Pancreas (tissue), 10 donors: ENCODE measurements around the gene GREM1. TPM values are rescaled to one million over a fixed set of nuclear protein-coding genes. Genes with fewer than 3 reads are reported as not detected.

Source experiments
- ATAC-seq, 4 donors: fragments of 200-7000 bp; cut with Tn5 transposase; one replicate each; pipeline versions ENCODE4 v1.8.0 to v1.9.1; 2020; ENCODE audit warnings: mild to moderate bottlenecking in 4 of 4, moderate library complexity in 4 of 4
- DNase-seq, 6 donors: peaks; one replicate each; pipeline ENCODE4 v3.0.0-alpha.2; 2020
- FAIRE-seq: peaks from 2 replicates; lab custom pipeline; 2012; peaks lifted over from hg19 to GRCh38; lab: Jason Lieb, UNC
- H3K27ac ChIP-seq, 4 donors: fragments of 200-600 bp; sonication (generic); 1 replicate in 3 of 4; 2 replicates in 1 of 4; pipeline versions ENCODE4 v1.5.0 to v1.8.0; 2020
- H3K27me3 ChIP-seq, 4 donors: fragments of 200-600 bp; one replicate each; pipeline ENCODE4 v1.8.0; 2021
- H3K36me3 ChIP-seq, 3 donors: fragments of 200-600 bp; sonication (generic) in 1 of 3; one replicate each; pipeline versions ENCODE4 v1.5.0 to v1.8.0; 2020 to 2021
- H3K4me1 ChIP-seq, 3 donors: fragments of 200-600 bp; one replicate each; pipeline ENCODE4 v1.8.0; 2021
- H3K4me3 ChIP-seq, 4 donors: fragments of 200-600 bp; sonication (generic) in 2 of 4; one replicate each; pipeline versions ENCODE4 v1.5.0 to v1.8.0; 2020 to 2021
- H3K9me3 ChIP-seq, 4 donors: fragments of 200-600 bp; one replicate each; pipeline ENCODE4 v1.8.0; 2021
- CTCF ChIP-seq, 4 donors: fragments of 200-600 bp; sonication (generic) in 3 of 4; IDR thresholded peaks; one replicate each; pipeline versions ENCODE4 v1.5.0 to v1.8.0; 2021; ENCODE audit warnings: antibody characterized with exemption in 4 of 4
- WGBS, 2 donors: extraction: QIAGEN DNeasy Blood & Tissue Kit; methylation state at CpG; one replicate each; pipeline ENCODE4 v1.1.7; 2013; 5-methylcytosine and 5-hydroxymethylcytosine counted together
- intact Hi-C, 3 donors: fragments of 100-400 bp; cut with DNase I; formaldehyde crosslinking; loops; one replicate each; pipeline versions ENCODE4 v1.11.1 to v1.14.2; 2022
- polyA plus RNA-seq, 2 donors: library from polyadenylated mRNA; stranded (reverse); fragments of 200-250 nt; gene quantifications; one replicate each; pipeline ENCODE4 v1.2.3, GENCODE V29; 2013
- total RNA-seq, 6 donors: library from RNA; stranded (reverse); fragmentation: NEBNext Ultra II Directional in 4 of 6; extraction: Animal tissue kit (Norgen Biotek cat#: 25700) in 4 of 6; gene quantifications; one replicate each; pipeline versions ENCODE4 v1.2.1 to v1.2.4, GENCODE V29; 2021 to 2023
- donor health status: healthy with polysubstance abuse.
- donor health status: DM: no; HTN: no; CAD: no; lungs with moderate emphysema.
- donor health status: DM: no; HTN: no; CAD: no.
- donor health status: control.
- donor health status: control.
- donor health status: Bipolar disorder and iron deficiency.
- donor health status: DM: yes; HTN: yes; CAD: no.
- donor health status: DM: no; HTN: no; CAD: no.
- donor health status: DM: no; HTN: no; CAD: no.
- donor health status: DM: yes; HTN: yes; CAD: no.

Gene GREM1
- total and polyA plus RNA-seq, 8 donors = 0.24 to 4.8 (median 0.83) TPM

GRCh38 chr15:32746116-32746857 is 28.5 kb downstream of the GREM1 start:
- DNase-seq (no peak), ATAC-seq (no peak), FAIRE-seq (no peak)
- Histone ChIP-seq H3K9me3 (no peaks in the 10 kb centered on the region), H3K27me3 (no peaks in the 10 kb centered on the region), H3K27ac (no peak overlapping the region), H3K36me3 (no peaks in the 10 kb centered on the region), H3K4me1 (no peaks in the 10 kb centered on the region), H3K4me3 (no peak overlapping the region)
- TF ChIP-seq CTCF (IDR thresholded peaks at IDR 0.05) = no peak
- 84 to 88% methylated on average over 4 of the region's 4 CpGs for WGBS, 2 donors
- intact Hi-C loops = no loop called here

GRCh38 chr15:32747921-32748342 is 30.1 kb downstream of the GREM1 start:
- no peaks in the 10 kb centered on the region for H3K9me3 ChIP-seq
- ATAC-seq = no peak
- TF ChIP-seq CTCF (IDR thresholded peaks at IDR 0.05) = no peak
- no peak overlapping the region for H3K27ac ChIP-seq
- WGBS, 2 donors = 88% methylated on average over 4 of the region's 4 CpGs
- H3K36me3 ChIP-seq = no peaks in the 10 kb centered on the region
- H3K4me3 ChIP-seq = no peak overlapping the region
- no peaks in the 10 kb centered on the region for H3K4me1 ChIP-seq
- H3K27me3 ChIP-seq = no peaks in the 10 kb centered on the region
- no peak for FAIRE-seq
- intact Hi-C loops = no loop called here
- no peak for DNase-seq

GRCh38 chr15:32750979-32751378 is 33.2 kb downstream of the GREM1 start:
- no peak overlapping the region for H3K4me3 ChIP-seq
- H3K36me3 ChIP-seq = no peaks in the 10 kb centered on the region
- H3K27ac ChIP-seq = no peak overlapping the region
- FAIRE-seq = no peak
- TF ChIP-seq CTCF (IDR thresholded peaks at IDR 0.05) = no peak
- H3K27me3 ChIP-seq = no peaks in the 10 kb centered on the region
- no peaks in the 10 kb centered on the region for H3K4me1 ChIP-seq
- WGBS, 2 donors = 59 to 60% methylated on average over 3 of the region's 3 CpGs
- no peak for DNase-seq
- H3K9me3 ChIP-seq = no peaks in the 10 kb centered on the region
- intact Hi-C loops = no loop called here
- ATAC-seq = no peak

GRCh38 chr15:32757426-32757825 is 39.6 kb downstream of the GREM1 start:
- ATAC-seq (no peak), DNase-seq (no peak), FAIRE-seq (no peak)
- H3K4me1 ChIP-seq = no peaks in the 10 kb centered on the region
- no peak overlapping the region for H3K27ac ChIP-seq
- H3K4me3 ChIP-seq = no peak overlapping the region
- no peaks in the 10 kb centered on the region for H3K27me3 ChIP-seq
- intact Hi-C loops = no loop called here
- TF ChIP-seq CTCF (IDR thresholded peaks at IDR 0.05) = no peak
- H3K9me3 ChIP-seq = no peaks in the 10 kb centered on the region
- no peaks in the 10 kb centered on the region for H3K36me3 ChIP-seq
- WGBS, 2 donors = 75 to 83% methylated on average over 2 of the region's 2 CpGs

- Histone ChIP-seq H3K36me3 (no peaks in the 10 kb centered on the region), H3K4me1 (no peaks in the 10 kb centered on the region), H3K27ac (no peak overlapping the region), H3K9me3 (no peaks in the 10 kb centered on the region), H3K4me3 (no peak overlapping the region), H3K27me3 (no peaks in the 10 kb centered on the region)
- TF ChIP-seq CTCF (IDR thresholded peaks at IDR 0.05) = no peak
- DNase-seq = no peak
- intact Hi-C loops = no loop called here
- no peak for FAIRE-seq
- ATAC-seq = no peak
- 74 to 80% methylated on average over 1 of the region's 1 CpG for whole genome bisulfite sequencing, 2 donors
Measured at GRCh38 chr15:32763295-32763694, 45.5 kb downstream of the GREM1 start.
